Heart left ventricle (tissue), 13 donors: Measurements from ENCODE around the gene AP3B1.

Experiments
- POLR2A ChIP-seq, 2 donors: fragments of 450-650 bp; IDR thresholded peaks; one replicate each; pipeline ENCODE4 v1.6.1; 2017; ENCODE audit warnings: antibody characterized with exemption in 2 of 2, mild to moderate bottlenecking in 2 of 2, moderate library complexity in 2 of 2
- TF ChIP-seq, protein P1 (sequence below), 12 donors: fragments of 200-600 bp; sonication (generic) in 4 of 12; IDR thresholded peaks; one replicate each; pipeline versions ENCODE4 v1.5.0 to v1.8.0; 2018 to 2022; ENCODE audit warnings: antibody characterized with exemption in 12 of 12, mild to moderate bottlenecking in 5 of 12
- donor health status: ischemic (EF 13 %, LVEDD 7.1; RV severe dilation, severe dysfunction).
- donor health status: DM: no; HTN: yes; CAD: no.
- donor health status: DM: no; HTN: no; CAD: no.
- donor health status: ischemic (EF 25% LVEDD 6.9; RV normal size, moderate dysfunction).
- donor health status: ischemic (EF 25% LVEDD 5.7; RV mildly dilated, moderate dysfunction).
- donor health status: ischemic (EF 35%, LVEDD 5.7; RV mildly dilated, moderate dysfunction).
- donor health status: nonischemic (EF 11% LVEDD 7.7; RV severe dilation, severe dysfunction).
- donor health status: DM: yes; HTN: yes; CAD: no.
- donor health status: PGD.
- donor health status: ischemic (EF 29% LVEDD 5.4; RV normal size, mild dysfunction).
- donor health status: nonischemic (EF 23%, LVEDD 6.1; RV moderate dilation, normal function).

GRCh38 chr5:77971776-77972468, 322.6 kb downstream of the AP3B1 start:
- TF ChIP-seq, protein P1, sequence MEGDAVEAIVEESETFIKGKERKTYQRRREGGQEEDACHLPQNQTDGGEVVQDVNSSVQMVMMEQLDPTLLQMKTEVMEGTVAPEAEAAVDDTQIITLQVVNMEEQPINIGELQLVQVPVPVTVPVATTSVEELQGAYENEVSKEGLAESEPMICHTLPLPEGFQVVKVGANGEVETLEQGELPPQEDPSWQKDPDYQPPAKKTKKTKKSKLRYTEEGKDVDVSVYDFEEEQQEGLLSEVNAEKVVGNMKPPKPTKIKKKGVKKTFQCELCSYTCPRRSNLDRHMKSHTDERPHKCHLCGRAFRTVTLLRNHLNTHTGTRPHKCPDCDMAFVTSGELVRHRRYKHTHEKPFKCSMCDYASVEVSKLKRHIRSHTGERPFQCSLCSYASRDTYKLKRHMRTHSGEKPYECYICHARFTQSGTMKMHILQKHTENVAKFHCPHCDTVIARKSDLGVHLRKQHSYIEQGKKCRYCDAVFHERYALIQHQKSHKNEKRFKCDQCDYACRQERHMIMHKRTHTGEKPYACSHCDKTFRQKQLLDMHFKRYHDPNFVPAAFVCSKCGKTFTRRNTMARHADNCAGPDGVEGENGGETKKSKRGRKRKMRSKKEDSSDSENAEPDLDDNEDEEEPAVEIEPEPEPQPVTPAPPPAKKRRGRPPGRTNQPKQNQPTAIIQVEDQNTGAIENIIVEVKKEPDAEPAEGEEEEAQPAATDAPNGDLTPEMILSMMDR (IDR thresholded peaks at IDR 0.05): no peak
- no peak for TF ChIP-seq POLR2A (IDR thresholded peaks at IDR 0.05)
